Upper lobe of left lung (tissue), 6 donors: ENCODE results near the gene ZSCAN25. TPM values are rescaled to one million over a fixed set of nuclear protein-coding genes. Genes with fewer than 3 reads are reported as not detected.
A peak's percentile ranks its signal among the peaks of the same experiment; 100 is the strongest.

ENCODE experiments used
- ATAC-seq, 2 donors: fragments of 200-7000 bp; cut with Tn5 transposase; one replicate each; pipeline ENCODE4 v1.9.1; 2022; ENCODE audit warnings: mild to moderate bottlenecking in 2 of 2, moderate library complexity in 2 of 2; ENCODE audit not compliant: low FRiP score in 2 of 2
- DNase-seq, 2 donors: peaks; one replicate each; pipeline ENCODE4 v3.0.0-alpha.2; 2019 to 2020
- H3K27ac ChIP-seq, 4 donors: fragments of 200-600 bp; sonication (generic); one replicate each; pipeline ENCODE4 v1.5.1; 2016 to 2019
- H3K27me3 ChIP-seq, 4 donors: fragments of 200-600 bp; sonication (generic); one replicate each; pipeline ENCODE4 v1.5.1; 2017 to 2019
- H3K36me3 ChIP-seq, 4 donors: fragments of 200-600 bp; sonication (generic); one replicate each; pipeline ENCODE4 v1.5.1; 2016 to 2019
- H3K4me1 ChIP-seq, 4 donors: fragments of 200-600 bp; sonication (generic); one replicate each; pipeline ENCODE4 v1.5.1; 2018 to 2019
- H3K4me3 ChIP-seq, 4 donors: fragments of 200-600 bp; sonication (generic); one replicate each; pipeline ENCODE4 v1.5.1; 2017 to 2019; ENCODE audit warnings: mild to moderate bottlenecking in 2 of 4, moderate library complexity in 1 of 4
- H3K9me3 ChIP-seq, 4 donors: fragments of 200-600 bp; sonication (generic); one replicate each; pipeline ENCODE4 v1.5.1; 2018 to 2019
- CTCF ChIP-seq, 6 experiments: fragments of 450-650 bp in 4 of 6; fragments of 200-600 bp in 2 of 6; sonication (generic) in 2 of 6; IDR thresholded peaks; one replicate each; pipeline ENCODE4 v1.5.1; 2016 to 2019; ENCODE audit warnings: antibody characterized with exemption in 6 of 6
- EP300 ChIP-seq, 4 donors: sonication (generic); formaldehyde crosslinking; IDR thresholded peaks; one replicate each; pipeline ENCODE4 v1.5.1; 2017; ENCODE audit warnings: antibody characterized with exemption in 4 of 4, control low read depth in 2 of 4
- POLR2A ChIP-seq, 4 donors: fragments of 450-650 bp; IDR thresholded peaks; one replicate each; pipeline ENCODE4 v1.5.1; 2016 to 2017; ENCODE audit warnings: antibody characterized with exemption in 4 of 4, mild to moderate bottlenecking in 2 of 4
- POLR2AphosphoS5 ChIP-seq, 2 donors: sonication (generic); formaldehyde crosslinking; IDR thresholded peaks; one replicate each; pipeline ENCODE4 v1.5.1; 2017; ENCODE audit warnings: antibody characterized with exemption in 2 of 2
- WGBS, 2 donors: methylation state at CpG; one replicate each; pipeline ENCODE4 v1.1.5; 2017 to 2018; 5-methylcytosine and 5-hydroxymethylcytosine counted together
- total RNA-seq, 6 donors: library from RNA; depleted of rRNA in 4 of 6; stranded (reverse); fragments of >200 nt in 4 of 6; gene quantifications; one replicate each; pipeline versions ENCODE4 v1.1.0 to v1.2.1, GENCODE V29; 2016 to 2021
- donor health status: DM: no; HTN: no; CAD: no; lungs with moderate emphysema.
- donor health status: DM: no; HTN: yes; CAD: no; lungs with severe emphysema.

Gene ZSCAN25
- total RNA-seq, 6 donors from 2014 or later, result 16.4 to 54.5 (median 18.2) TPM

GRCh38 chr7:99594948-99595745 is 21.6 kb upstream of the ZSCAN25 start:
- no peaks in the 10 kb centered on the region for H3K4me1 ChIP-seq
- TF ChIP-seq POLR2A (IDR thresholded peaks at IDR 0.05), result no peak
- TF ChIP-seq POLR2AphosphoS5 (IDR thresholded peaks at IDR 0.05), result no peak
- no peak for TF ChIP-seq CTCF (IDR thresholded peaks at IDR 0.05)
- no peak for TF ChIP-seq EP300 (IDR thresholded peaks at IDR 0.05)
- 83% methylated on average over 7 of the region's 7 CpGs for WGBS, 2 donors
- H3K36me3 ChIP-seq, result no peaks in the 10 kb centered on the region
- no peaks in the 10 kb centered on the region for H3K27me3 ChIP-seq
- no peak overlapping the region for H3K4me3 ChIP-seq
- H3K27ac ChIP-seq, result no peak overlapping the region
- DNase-seq, result no peak
- H3K9me3 ChIP-seq, result no peaks in the 10 kb centered on the region
- no peak for ATAC-seq

DNA sequence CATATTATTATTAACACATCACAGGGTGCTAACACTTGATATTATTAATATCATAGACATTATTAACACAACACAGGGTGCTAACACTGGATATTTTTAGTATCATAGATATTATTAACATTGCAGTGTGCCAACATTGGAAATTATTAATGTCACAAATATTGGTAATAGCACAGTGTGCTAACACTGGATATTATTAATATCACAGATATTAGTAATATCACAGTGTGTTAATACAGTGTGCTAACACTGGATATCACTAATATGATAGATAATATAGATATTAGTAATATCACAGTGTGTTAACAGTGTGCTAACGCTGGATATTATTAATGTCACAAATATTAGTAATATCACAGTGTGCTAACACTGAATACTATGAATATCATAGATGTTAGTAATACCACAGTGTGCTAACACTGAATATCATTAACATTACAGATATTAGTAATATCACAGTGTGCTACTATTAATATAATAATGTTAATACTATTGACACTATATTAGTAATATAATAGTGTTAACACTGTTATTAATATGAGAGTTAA is 20.3 kb upstream of the ZSCAN25 start:
- DNase-seq (no peak), ATAC-seq (no peak)
- Histone ChIP-seq H3K36me3 (no peaks in the 10 kb centered on the region), H3K27ac (no peak overlapping the region), H3K4me1 (no peaks in the 10 kb centered on the region), H3K27me3 (no peaks in the 10 kb centered on the region), H3K4me3 (no peak overlapping the region), H3K9me3 (no peaks in the 10 kb centered on the region)
- WGBS, 2 donors, result 87 to 93% methylated on average over 1 of the region's 1 CpG
- TF ChIP-seq POLR2A (IDR thresholded peaks at IDR 0.05) (no peak), CTCF (IDR thresholded peaks at IDR 0.05) (no peak), POLR2AphosphoS5 (IDR thresholded peaks at IDR 0.05) (no peak)

DNA sequence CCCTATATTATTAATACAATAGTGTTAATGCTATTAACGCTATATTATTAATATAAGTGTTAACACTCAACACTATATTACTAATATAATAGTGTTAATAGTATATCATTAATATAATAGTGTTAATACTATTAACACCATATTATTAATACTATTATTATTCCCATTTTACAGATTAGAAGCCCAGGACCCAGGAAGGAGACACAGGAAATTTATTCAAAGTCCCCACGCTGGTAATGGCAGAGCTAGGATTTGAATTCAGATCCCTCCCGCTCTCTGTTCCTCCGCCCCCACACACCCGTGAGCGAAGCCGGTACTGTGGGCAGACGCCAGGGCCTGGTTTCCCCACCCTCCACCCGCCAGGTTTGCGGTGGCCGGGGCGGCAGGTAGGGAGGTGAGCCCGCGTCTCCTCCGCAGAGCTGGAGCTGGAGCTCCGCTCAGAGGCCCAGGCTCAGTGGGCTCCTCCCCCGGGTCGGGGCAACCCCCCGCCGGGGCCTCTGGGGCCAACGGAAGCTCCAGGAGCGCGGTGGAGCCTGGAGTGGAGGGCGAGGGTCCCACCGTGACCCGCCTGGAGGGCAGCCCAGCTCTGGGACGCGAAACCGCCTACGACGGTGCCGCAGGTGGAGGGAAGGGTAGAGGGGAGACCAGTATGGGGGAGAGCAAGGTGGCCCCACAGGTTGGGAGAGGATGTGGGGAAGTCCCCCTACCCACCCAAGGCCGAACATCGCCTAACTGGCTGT is 18.8 kb upstream of the ZSCAN25 start, which contains the start of gene TMEM225B:
TMEM225B (plus strand) TSS at position 506 of the 740 bp plus-strand sequence. CDS start 6,122 bp downstream, outside the sequence.
- WGBS, 2 donors, result 69 to 88% methylated on average over 25 to 29 of the region's 34 CpGs
- Histone ChIP-seq H3K36me3 (no peaks in the 10 kb centered on the region), H3K4me3 (no peak within 1 kb of the TSS), H3K27ac (no peak within 1 kb of the TSS), H3K4me1 (no peaks in the 10 kb centered on the region), H3K9me3 (no peaks in the 10 kb centered on the region), H3K27me3 (no peaks in the 10 kb centered on the region)
- TF ChIP-seq POLR2AphosphoS5 (IDR thresholded peaks at IDR 0.05), result no peak
- TF ChIP-seq EP300 (IDR thresholded peaks at IDR 0.05), result no peak
- no peak for TF ChIP-seq POLR2A (IDR thresholded peaks at IDR 0.05)
- no peak for TF ChIP-seq CTCF (IDR thresholded peaks at IDR 0.05)
- peak in 1 of 2 donors; percentile 35 for ATAC-seq
- DNase-seq, result peak in 1 of 2 donors; percentile 70

DNA sequence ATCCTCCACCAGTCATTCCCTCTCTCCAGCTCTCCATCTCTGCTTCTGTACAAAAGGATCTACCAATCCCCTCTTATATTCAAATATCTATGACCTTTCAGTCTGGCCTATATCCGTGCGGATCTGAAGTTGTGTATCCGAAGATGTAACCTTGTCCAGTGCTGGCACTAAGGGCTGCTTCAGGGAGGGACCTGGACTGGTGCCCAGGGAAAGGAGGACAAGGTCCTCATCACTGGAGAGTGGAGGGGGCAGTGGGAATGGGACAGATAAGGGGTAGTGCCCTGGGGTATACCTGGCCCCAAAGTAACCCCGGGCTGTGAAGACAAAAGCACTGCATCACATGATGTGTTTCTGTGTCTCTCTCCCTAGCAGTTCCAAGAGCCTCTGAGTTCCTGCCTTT is 16.9 kb upstream of the ZSCAN25 start:
- WGBS, 2 donors, result 81 to 85% methylated on average over 4 of the region's 4 CpGs
- Histone ChIP-seq H3K36me3 (no peaks in the 10 kb centered on the region), H3K9me3 (no peaks in the 10 kb centered on the region), H3K4me1 (no peaks in the 10 kb centered on the region), H3K27ac (no peak overlapping the region), H3K4me3 (no peak overlapping the region), H3K27me3 (no peaks in the 10 kb centered on the region)
- TF ChIP-seq POLR2A (IDR thresholded peaks at IDR 0.05) (no peak), POLR2AphosphoS5 (IDR thresholded peaks at IDR 0.05) (no peak)
- ATAC-seq (no peak), DNase-seq (no peak)

DNA sequence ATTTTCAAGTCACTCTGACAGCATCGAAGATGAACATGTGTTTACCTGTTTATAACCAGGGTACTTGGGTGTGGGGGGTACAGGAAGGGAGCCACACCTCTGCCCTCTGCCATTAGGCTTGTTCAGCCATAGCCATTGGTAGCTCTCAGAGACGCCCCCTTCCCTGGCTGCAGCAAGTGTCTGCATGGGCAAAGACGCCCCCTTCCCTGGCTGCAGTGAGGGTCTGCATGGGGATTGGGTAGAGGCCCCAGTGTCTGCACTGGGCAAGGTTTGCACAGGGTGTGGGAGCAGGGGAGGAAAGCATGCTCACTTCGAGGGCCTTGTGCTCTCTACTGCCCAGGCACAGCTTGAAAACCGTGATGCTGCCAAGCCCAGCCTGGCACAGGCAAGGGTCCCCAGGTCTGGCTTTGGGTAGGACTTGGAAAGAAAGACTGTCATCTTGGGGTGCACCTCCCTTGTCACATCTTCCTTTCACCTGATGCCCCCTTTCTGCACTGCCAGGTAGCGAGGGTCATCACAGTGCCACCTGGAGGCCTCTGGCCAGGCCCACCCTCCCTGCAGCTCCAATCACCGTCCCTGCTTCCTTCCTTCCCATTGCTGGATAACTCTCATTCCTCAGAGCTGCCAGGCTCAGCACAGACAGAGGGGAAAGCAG is 15.0 kb upstream of the ZSCAN25 start:
- Histone ChIP-seq H3K27ac (no peak overlapping the region), H3K36me3 (no peaks in the 10 kb centered on the region), H3K4me3 (no peak overlapping the region), H3K27me3 (no peaks in the 10 kb centered on the region), H3K4me1 (no peaks in the 10 kb centered on the region), H3K9me3 (no peaks in the 10 kb centered on the region)
- WGBS, 2 donors, result 66 to 84% methylated on average over 7 of the region's 7 CpGs
- peak in 1 of 2 donors; percentile 7 for DNase-seq
- ATAC-seq, result no peak
- TF ChIP-seq POLR2AphosphoS5 (IDR thresholded peaks at IDR 0.05) (no peak), EP300 (IDR thresholded peaks at IDR 0.05) (no peak)
